K562 (cell line): Measurements from ENCODE around the gene FGD1. TPM values are rescaled to one million over a fixed set of nuclear protein-coding genes. Genes with fewer than 3 reads are reported as not detected.
A peak's percentile ranks its signal among the peaks of the same experiment; 100 is the strongest.

Experiments
- EGR1 ChIP-seq: fragments of 450-650 bp; conservative IDR thresholded peaks from 2 replicates; pipeline ENCODE4 v1.6.1; 2017; ENCODE audit warnings: mild to moderate bottlenecking
- GABPA ChIP-seq: fragments of 200-800 bp; sonication (Bioruptor generic); conservative IDR thresholded peaks from 2 replicates; pipeline ENCODE4 v1.6.1; 2016; ENCODE audit warnings: low read depth, missing genetic modification characterization, missing compliant biosample characterization
- KAT8 ChIP-seq: fragments of 450-650 bp; IDR thresholded peaks from 2 replicates; pipeline ENCODE4 v1.6.1; 2016; ENCODE audit warnings: low read depth, mild to moderate bottlenecking
- NFRKB ChIP-seq: fragments of 450-650 bp; IDR thresholded peaks from 2 replicates; pipeline ENCODE4 v1.6.1; 2016; ENCODE audit warnings: low read depth
- PTTG1 ChIP-seq: fragments of 450-650 bp; IDR thresholded peaks from 2 replicates; pipeline ENCODE4 v1.6.1; 2016; ENCODE audit warnings: low read depth, mild to moderate bottlenecking, missing genetic modification characterization, missing compliant biosample characterization
- RERE ChIP-seq: sonication (generic); formaldehyde crosslinking; IDR thresholded peaks from 2 replicates; pipeline ENCODE4 v1.8.0; 2023; ENCODE audit warnings: missing genetic modification reagents, mild to moderate bottlenecking, borderline replicate concordance
- TEAD1 ChIP-seq, 2 experiments: fragments of 450-650 bp in 1 of 2; sonication (generic) in 1 of 2; formaldehyde crosslinking; IDR thresholded peaks; 2 replicates each; pipeline versions ENCODE4 v1.4.0 to v1.8.0; 2020 to 2022; ENCODE audit warnings: mild to moderate bottlenecking in 2 of 2, missing genetic modification reagents in 1 of 2
- TEAD4 ChIP-seq, 2 experiments: sonication (generic) in 1 of 2; formaldehyde crosslinking in 1 of 2; IDR thresholded peaks; 2 replicates each; pipeline versions ENCODE4 v1.6.1 to v1.8.0; 2012 to 2022; ENCODE audit warnings: borderline replicate concordance in 1 of 2, inconsistent platforms in 1 of 2, low read length in 1 of 2, mild to moderate bottlenecking in 1 of 2, missing genetic modification reagents in 1 of 2
- polyA plus RNA-seq, 8 experiments: library from polyadenylated mRNA; depleted of rRNA in 4 of 8; stranded (reverse) in 5 of 8; unstranded in 3 of 8; fragments of >200 nt; fragmentation: Nextera tagmentation in 2 of 8; fragmentation: Illumina TruSeq in 1 of 8; extraction: Ambion mirVana in 2 of 8; extraction: Trizol in 1 of 8; gene quantifications; 2 replicates each; pipeline versions ENCODE4 v1.2.1 to v1.2.3, GENCODE V29; 2011 to 2014; ENCODE audit warnings: inconsistent platforms in 1 of 8, missing spikeins in 1 of 8
- total RNA-seq, 7 experiments: library from RNA; depleted of rRNA in 6 of 7; stranded (reverse); fragments of >200 nt in 6 of 7; fragmentation: Illumina TruSeq in 2 of 7; extraction: Trizol in 2 of 7; gene quantifications; 2 replicates each; pipeline versions ENCODE4 v1.2.1 to v1.2.3, GENCODE V29; 2011 to 2021; ENCODE audit warnings: low replicate concordance in 1 of 7
- TF ChIP-seq, protein P1 (sequence below), 2 experiments: IDR thresholded peaks in 1 of 2; conservative IDR thresholded peaks in 1 of 2; 2 replicates each; pipeline ENCODE4 v1.6.1; 2016; ENCODE audit warnings: low read depth in 2 of 2, mild to moderate bottlenecking in 1 of 2, missing compliant biosample characterization in 1 of 2, missing genetic modification characterization in 1 of 2, moderate library complexity in 1 of 2
- TF ChIP-seq, protein P2 (sequence below): fragments of 450-650 bp; IDR thresholded peaks from 2 replicates; pipeline ENCODE4 v1.7.1; 2018; ENCODE audit warnings: mild to moderate bottlenecking, low read depth; ENCODE audit not compliant: partially characterized antibody

FGD1 gene
- total and polyA plus RNA-seq, 9 of the 15 experiments (the other 6 are each of a cell fraction or from before 2014, with no cell fraction given), result 0.01 to 0.09 (median 0.04) TPM; not detected in 2

DNA sequence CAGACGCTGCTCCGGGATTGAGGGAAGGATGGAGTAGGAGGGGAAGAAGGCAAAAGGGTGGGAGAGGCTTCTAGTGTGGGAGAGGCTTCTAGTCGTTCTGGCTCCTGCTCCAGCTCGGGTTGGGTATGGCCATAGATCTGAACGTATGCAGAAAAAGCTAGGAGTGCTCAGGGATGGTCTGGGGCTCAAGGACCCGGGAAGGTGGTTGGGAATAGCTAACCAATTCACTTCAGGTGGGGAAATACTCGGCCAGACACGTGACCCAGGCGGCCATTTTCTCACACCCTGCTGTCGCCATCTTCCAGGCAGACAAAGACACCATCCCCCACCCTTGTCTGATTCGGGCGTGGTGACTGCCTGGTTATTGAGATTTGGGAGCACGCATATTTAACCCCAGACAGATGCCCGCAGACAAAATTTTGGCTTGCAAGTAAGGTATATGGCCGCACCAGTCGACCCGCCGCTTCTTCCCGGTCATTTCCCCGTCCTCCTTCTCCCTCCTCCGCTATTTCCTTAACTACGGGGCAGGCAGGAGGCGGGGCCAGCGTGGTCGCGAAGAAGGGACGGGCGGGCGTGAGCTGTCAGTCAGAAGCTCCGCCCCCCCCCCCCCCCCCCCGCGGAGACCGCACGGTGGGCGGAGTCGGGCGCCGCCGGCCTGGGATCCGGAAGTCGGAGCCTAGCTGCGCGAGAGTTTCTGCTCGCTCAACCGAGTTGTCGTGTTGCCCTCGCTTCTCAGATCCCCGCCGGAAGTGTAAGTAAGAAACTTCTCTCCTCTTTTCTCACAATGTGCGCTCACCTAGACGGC lies 33.7 kb upstream of the FGD1 start, which contains the start of gene GNL3L (continued):
- TF ChIP-seq, protein P1, sequence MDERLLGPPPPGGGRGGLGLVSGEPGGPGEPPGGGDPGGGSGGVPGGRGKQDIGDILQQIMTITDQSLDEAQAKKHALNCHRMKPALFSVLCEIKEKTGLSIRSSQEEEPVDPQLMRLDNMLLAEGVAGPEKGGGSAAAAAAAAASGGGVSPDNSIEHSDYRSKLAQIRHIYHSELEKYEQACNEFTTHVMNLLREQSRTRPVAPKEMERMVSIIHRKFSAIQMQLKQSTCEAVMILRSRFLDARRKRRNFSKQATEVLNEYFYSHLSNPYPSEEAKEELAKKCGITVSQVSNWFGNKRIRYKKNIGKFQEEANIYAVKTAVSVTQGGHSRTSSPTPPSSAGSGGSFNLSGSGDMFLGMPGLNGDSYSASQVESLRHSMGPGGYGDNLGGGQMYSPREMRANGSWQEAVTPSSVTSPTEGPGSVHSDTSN (CRISPR knock-in tag; IDR thresholded peaks at IDR 0.05; ENCODE audit: low read depth), result no peak
- TF ChIP-seq, protein P1 (tag; conservative IDR thresholded peaks at IDR 0.05; ENCODE audit: low read depth), result no peak; the same call in 1 of the 2 replicates
- no peak for TF ChIP-seq RERE
- peak; percentile 78 for TF ChIP-seq TEAD4 (IDR thresholded peaks at IDR 0.05; ENCODE audit: low read length)
- TF ChIP-seq TEAD4 (CRISPR knock-in tag; IDR thresholded peaks at IDR 0.05; ENCODE audit: borderline replicate concordance), result no peak
- TF ChIP-seq, protein P2, sequence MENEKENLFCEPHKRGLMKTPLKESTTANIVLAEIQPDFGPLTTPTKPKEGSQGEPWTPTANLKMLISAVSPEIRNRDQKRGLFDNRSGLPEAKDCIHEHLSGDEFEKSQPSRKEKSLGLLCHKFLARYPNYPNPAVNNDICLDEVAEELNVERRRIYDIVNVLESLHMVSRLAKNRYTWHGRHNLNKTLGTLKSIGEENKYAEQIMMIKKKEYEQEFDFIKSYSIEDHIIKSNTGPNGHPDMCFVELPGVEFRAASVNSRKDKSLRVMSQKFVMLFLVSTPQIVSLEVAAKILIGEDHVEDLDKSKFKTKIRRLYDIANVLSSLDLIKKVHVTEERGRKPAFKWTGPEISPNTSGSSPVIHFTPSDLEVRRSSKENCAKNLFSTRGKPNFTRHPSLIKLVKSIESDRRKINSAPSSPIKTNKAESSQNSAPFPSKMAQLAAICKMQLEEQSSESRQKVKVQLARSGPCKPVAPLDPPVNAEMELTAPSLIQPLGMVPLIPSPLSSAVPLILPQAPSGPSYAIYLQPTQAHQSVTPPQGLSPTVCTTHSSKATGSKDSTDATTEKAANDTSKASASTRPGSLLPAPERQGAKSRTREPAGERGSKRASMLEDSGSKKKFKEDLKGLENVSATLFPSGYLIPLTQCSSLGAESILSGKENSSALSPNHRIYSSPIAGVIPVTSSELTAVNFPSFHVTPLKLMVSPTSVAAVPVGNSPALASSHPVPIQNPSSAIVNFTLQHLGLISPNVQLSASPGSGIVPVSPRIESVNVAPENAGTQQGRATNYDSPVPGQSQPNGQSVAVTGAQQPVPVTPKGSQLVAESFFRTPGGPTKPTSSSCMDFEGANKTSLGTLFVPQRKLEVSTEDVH, result no peak
- TF ChIP-seq KAT8, result peak; percentile 98
- TF ChIP-seq PTTG1 (tag), result no peak
- peak; percentile 49 for TF ChIP-seq EGR1
- TF ChIP-seq GABPA, result peak; percentile 88
- peak; percentile 98 for TF ChIP-seq NFRKB
- TF ChIP-seq TEAD1 (CRISPR knock-in tag; IDR thresholded peaks at IDR 0.05), result 0 out of 4 replicates have a peak, but pooled peaks of 1 of the 2 experiments have one; percentile 9
